GM10248 (cell line): ENCODE measurements around the gene INTS12.

Experiments
- CTCF ChIA-PET: fragments of 300-600 bp; sonication (Branson Sonifier 250); formaldehyde crosslinking; extraction: SDS; loops from one replicate; lab custom pipeline; 2021; ENCODE audit warnings: antibody characterized with exemption; lab: Yijun Ruan, JAX
- POLR2A ChIA-PET: fragments of 350-650 bp; sonication (Branson Sonifier 250); formaldehyde crosslinking; extraction: SDS; loops from one replicate; lab custom pipeline; 2020; ENCODE audit warnings: antibody characterized with exemption; lab: Yijun Ruan, JAX
- DNase-seq: peaks from one replicate; pipeline ENCODE4 v3.0.0; 2012; ENCODE audit errors: extremely low spot score
- TF ChIP-seq, protein P1 (sequence below): IDR thresholded peaks from 2 replicates; pipeline ENCODE4 v1.5.1; 2012; ENCODE audit warnings: mild to moderate bottlenecking, low read depth; ENCODE audit errors: extremely low read depth, missing control alignments, control extremely low read depth

The INTS12 gene

GRCh38 chr4:105670684-105671083 lies 37.8 kb downstream of the INTS12 start:
- TF ChIP-seq, protein P1, sequence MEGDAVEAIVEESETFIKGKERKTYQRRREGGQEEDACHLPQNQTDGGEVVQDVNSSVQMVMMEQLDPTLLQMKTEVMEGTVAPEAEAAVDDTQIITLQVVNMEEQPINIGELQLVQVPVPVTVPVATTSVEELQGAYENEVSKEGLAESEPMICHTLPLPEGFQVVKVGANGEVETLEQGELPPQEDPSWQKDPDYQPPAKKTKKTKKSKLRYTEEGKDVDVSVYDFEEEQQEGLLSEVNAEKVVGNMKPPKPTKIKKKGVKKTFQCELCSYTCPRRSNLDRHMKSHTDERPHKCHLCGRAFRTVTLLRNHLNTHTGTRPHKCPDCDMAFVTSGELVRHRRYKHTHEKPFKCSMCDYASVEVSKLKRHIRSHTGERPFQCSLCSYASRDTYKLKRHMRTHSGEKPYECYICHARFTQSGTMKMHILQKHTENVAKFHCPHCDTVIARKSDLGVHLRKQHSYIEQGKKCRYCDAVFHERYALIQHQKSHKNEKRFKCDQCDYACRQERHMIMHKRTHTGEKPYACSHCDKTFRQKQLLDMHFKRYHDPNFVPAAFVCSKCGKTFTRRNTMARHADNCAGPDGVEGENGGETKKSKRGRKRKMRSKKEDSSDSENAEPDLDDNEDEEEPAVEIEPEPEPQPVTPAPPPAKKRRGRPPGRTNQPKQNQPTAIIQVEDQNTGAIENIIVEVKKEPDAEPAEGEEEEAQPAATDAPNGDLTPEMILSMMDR = no peak
- ChIA-PET CTCF (no interaction called here), POLR2A (no interaction called here)

DNA sequence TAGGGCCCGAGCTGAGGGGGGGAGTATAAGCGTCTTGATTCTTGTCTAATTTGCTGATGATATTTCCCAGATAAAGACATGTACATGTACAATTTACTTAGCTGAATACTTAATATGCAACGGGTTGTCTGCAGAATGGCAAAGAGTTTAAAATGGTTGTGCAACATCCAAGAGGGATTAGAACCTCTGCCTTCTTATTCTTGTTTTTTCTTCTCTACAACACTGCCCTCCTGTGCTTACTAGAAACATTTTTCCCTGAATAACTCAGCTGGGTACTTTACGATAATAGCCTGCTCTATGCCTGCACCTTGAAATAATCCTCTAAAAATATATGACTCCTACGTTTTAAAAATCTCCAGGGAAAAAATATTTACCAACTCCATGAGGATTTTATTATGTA lies 41.8 kb downstream of the INTS12 start:
- peak; percentile 28 for DNase-seq
- TF ChIP-seq, protein P1 = peak; percentile 15
- POLR2A ChIA-PET = no interaction called here
- CTCF ChIA-PET = interaction anchor here (0.7 to 5.2 kb wide), 19 partner anchors 9 to 193 kb away, joined by 3 to 40 read pairs (median 3); partner anchors contain the start of gene PPA2

More at GRCh38 chr4:105670684-105671083, 37.8 kb downstream of the INTS12 start:
- no peak for DNase-seq

- POLR2A ChIA-PET = no interaction called here
- CTCF ChIA-PET = no interaction called here
- no peak for DNase-seq
- TF ChIP-seq, protein P1 = no peak
Observed at GRCh38 chr4:105662935-105663675, 45.4 kb downstream of the INTS12 start.

DNA sequence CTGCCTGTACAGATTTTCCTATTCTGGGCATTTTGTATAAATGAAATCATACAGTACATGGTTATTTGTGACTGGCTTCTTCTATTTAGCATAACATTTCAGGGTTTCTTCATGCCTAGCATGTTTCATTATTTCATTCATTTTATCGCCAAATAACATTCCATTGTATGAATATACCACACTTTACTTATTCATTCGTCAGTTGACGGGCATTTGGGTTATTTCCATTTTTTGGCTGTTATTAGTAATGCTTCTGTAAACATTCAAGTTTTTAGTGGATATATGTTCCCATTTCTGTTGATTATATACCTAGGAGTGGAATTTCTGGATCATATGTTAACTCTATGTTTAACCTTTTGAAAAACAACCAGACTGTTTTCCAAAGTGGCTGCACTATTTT lies 47.5 kb downstream of the INTS12 start:
- DNase-seq = no peak
- POLR2A ChIA-PET = no interaction called here
- CTCF ChIA-PET = interaction anchor here (0.9 to 2.2 kb wide), 3 partner anchors 10 to 187 kb away, joined by 4 to 11 read pairs (median 5); partner anchors contain the start of gene PPA2
- TF ChIP-seq, protein P1 = no peak

GRCh38 chr4:105659190-105659589 lies 49.3 kb downstream of the INTS12 start:
- TF ChIP-seq, protein P1 = no peak
- POLR2A ChIA-PET = no interaction called here
- CTCF ChIA-PET = interaction anchor here (0.9 to 2.2 kb wide), 12 partner anchors 8 to 186 kb away, joined by 3 to 13 read pairs (median 4); partner anchors contain the start of gene PPA2
- no peak for DNase-seq

DNA sequence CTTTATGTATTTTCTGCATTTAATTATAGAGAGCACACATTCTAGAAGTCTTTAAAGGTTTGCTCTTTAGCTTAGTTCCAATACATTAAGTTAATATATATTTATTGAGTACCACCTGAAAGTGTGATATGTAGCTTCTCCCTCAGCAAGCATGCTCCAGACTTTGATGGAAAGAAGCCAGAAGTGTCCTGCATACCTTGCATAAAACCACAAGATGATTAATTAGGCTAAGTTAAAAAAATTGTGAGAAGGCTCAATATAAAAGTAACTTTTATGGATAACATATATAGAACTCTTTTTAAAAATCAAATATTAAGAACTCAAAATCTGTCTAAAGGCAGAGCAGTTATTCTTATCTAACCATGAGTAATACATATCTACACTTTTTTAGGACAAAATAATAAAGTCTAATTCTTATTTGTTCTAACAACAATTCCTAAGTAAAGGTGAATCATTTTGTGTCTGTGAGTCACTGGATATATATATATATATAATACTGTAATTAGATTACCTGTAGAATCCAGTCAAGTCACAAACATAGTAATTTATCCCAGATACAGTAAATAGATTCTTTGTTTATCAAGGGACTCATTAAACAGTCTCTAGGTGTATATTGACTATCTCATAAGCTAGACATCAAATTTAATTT lies 51.2 kb downstream of the INTS12 start:
- ChIA-PET POLR2A (no interaction called here), CTCF (interaction anchor here (0.9 to 4.0 kb wide), 4 partner anchors 9 to 136 kb away, joined by 3 to 21 read pairs (median 6); no protein-coding TSS in a partner anchor)
- DNase-seq = no peak
- TF ChIP-seq, protein P1 = no peak
